Cortex of kidney (tissue), 1 donor: ENCODE results near the gene RTP2.

Experiments
- DNase-seq: peaks from one replicate; lab custom pipeline; 2025; lab: John Stamatoyannopoulos, UW

The RTP2 gene

GRCh38 chr3:187669675-187670504, 32.5 kb downstream of the RTP2 start, which contains the start of gene SST:
SST (minus strand) TSS chr3:187670394; CDS start chr3:187670291, 103 bp downstream.
- no peak for DNase-seq

GRCh38 chr3:187667526-187667925, 34.8 kb downstream of the RTP2 start:
- DNase-seq, result no peak

GRCh38 chr3:187665764-187666402, 36.5 kb downstream of the RTP2 start:
- no peak for DNase-seq

- no peak for DNase-seq
Observed at GRCh38 chr3:187665010-187665409, 37.3 kb downstream of the RTP2 start.

- no peak for DNase-seq
Observed at GRCh38 chr3:187662848-187663409, 39.4 kb downstream of the RTP2 start.

GRCh38 chr3:187661267-187661666, 41.1 kb downstream of the RTP2 start:
- DNase-seq, result no peak

GRCh38 chr3:187651282-187651681, 51.1 kb downstream of the RTP2 start:
- DNase-seq, result no peak
